22Rv1 (cell line): ENCODE data around the gene CXCL12.

Source experiments
- H3K27ac ChIP-seq: fragments of 450-650 bp; 2 replicates; pipeline ENCODE4 v1.5.1; 2017
- CTCF ChIP-seq: fragments of 450-650 bp; IDR thresholded peaks from 2 replicates; pipeline ENCODE4 v1.5.1; 2017; ENCODE audit warnings: mild to moderate bottlenecking
- ZFX ChIP-seq: fragments of 450-650 bp; IDR thresholded peaks from 2 replicates; pipeline ENCODE4 v1.6.1; 2017; ENCODE audit warnings: antibody characterized with exemption, borderline replicate concordance

CXCL12 gene

GRCh38 chr10:44376472-44377099, 8.3 kb downstream of the CXCL12 start:
- TF ChIP-seq CTCF (no peak), ZFX (no peak)
- H3K27ac ChIP-seq, result no peak overlapping the region

- no peak overlapping the region for H3K27ac ChIP-seq
- no peak for TF ChIP-seq CTCF
- no peak for TF ChIP-seq ZFX
Measured at GRCh38 chr10:44374155-44374554, 10.7 kb downstream of the CXCL12 start.

- H3K27ac ChIP-seq, result no peak overlapping the region
- TF ChIP-seq CTCF, result no peak
- TF ChIP-seq ZFX, result no peak
Measured at GRCh38 chr10:44373341-44373995, 11.4 kb downstream of the CXCL12 start.

GRCh38 chr10:44372181-44372580, 12.7 kb downstream of the CXCL12 start:
- H3K27ac ChIP-seq, result no peak overlapping the region
- TF ChIP-seq CTCF (no peak), ZFX (no peak)

GRCh38 chr10:44370731-44371248, 14.1 kb downstream of the CXCL12 start:
- TF ChIP-seq ZFX, result no peak
- no peak for TF ChIP-seq CTCF
- no peak overlapping the region for H3K27ac ChIP-seq

- H3K27ac ChIP-seq, result no peak overlapping the region
- no peak for TF ChIP-seq CTCF
- no peak for TF ChIP-seq ZFX
Measured at GRCh38 chr10:44369854-44370253, 15.0 kb downstream of the CXCL12 start.

- no peak overlapping the region for H3K27ac ChIP-seq
- no peak for TF ChIP-seq ZFX
- TF ChIP-seq CTCF, result no peak
Measured at GRCh38 chr10:44369296-44369695, 15.6 kb downstream of the CXCL12 start.
